LNCaP clone FGC (cell line): ENCODE data around the gene LRRC39.

Experiments used
- DNase-seq: peaks from one replicate; pipeline ENCODE4 v3.0.0-alpha.2; 2011; ENCODE audit warnings: low read depth
- H3K4me3 ChIP-seq: 2 replicates; pipeline ENCODE4 v1.5.1; 2011; ENCODE audit warnings: mild to moderate bottlenecking, low read depth, low read length, control low read depth
- TF ChIP-seq, protein P1 (sequence below): IDR thresholded peaks from 2 replicates; pipeline ENCODE4 v1.5.1; 2012; ENCODE audit warnings: mild to moderate bottlenecking; ENCODE audit not compliant: control insufficient read depth, insufficient read depth; ENCODE audit errors: extremely low read depth

The LRRC39 gene

DNA sequence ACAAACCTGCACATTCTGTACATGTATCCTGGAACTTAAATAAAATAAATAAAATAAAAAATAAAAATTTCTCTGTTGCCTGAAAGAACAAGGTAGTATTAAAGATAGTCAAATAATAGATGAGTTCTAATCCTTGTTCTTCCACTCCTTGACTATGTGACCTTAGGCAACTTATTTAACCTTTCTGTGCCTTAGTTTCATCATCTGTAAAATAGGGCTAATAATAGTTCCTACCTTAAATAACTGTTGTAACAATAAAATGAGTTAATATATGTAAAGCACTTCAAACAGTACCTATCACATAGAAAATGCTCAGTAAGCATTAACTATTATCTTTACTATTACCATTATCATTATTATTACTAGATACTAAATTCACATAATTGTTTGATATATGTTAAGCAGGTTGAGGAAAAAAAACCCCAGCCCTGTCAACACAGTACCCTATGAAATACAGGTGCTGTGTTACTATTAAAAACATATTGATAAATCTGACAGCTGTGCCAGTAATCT lies 68.4 kb downstream of the LRRC39 start:
- H3K4me3 ChIP-seq = no peak overlapping the region
- DNase-seq = no peak
- TF ChIP-seq, protein P1, sequence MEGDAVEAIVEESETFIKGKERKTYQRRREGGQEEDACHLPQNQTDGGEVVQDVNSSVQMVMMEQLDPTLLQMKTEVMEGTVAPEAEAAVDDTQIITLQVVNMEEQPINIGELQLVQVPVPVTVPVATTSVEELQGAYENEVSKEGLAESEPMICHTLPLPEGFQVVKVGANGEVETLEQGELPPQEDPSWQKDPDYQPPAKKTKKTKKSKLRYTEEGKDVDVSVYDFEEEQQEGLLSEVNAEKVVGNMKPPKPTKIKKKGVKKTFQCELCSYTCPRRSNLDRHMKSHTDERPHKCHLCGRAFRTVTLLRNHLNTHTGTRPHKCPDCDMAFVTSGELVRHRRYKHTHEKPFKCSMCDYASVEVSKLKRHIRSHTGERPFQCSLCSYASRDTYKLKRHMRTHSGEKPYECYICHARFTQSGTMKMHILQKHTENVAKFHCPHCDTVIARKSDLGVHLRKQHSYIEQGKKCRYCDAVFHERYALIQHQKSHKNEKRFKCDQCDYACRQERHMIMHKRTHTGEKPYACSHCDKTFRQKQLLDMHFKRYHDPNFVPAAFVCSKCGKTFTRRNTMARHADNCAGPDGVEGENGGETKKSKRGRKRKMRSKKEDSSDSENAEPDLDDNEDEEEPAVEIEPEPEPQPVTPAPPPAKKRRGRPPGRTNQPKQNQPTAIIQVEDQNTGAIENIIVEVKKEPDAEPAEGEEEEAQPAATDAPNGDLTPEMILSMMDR = no peak

DNA sequence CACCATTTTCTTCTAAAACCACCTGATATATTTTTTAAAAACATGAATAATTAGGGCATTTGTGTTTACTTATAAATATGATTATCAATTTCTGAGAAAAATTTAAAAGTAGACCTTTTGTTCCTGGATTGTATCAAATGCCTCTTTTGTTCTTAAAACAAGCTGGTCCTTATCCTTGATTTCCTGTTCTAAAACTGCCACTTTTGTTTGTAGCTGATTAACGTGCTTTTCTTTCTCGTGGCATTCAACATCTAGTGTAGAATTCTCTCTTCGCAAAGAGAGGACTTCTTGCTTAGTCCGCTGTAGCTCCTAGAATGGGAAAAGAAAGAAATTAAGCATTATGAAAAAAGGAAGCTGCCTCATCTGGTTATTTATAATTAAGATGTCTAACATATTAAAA lies 70.4 kb downstream of the LRRC39 start:
- no peak overlapping the region for H3K4me3 ChIP-seq
- DNase-seq = no peak
- TF ChIP-seq, protein P1 = no peak

DNA sequence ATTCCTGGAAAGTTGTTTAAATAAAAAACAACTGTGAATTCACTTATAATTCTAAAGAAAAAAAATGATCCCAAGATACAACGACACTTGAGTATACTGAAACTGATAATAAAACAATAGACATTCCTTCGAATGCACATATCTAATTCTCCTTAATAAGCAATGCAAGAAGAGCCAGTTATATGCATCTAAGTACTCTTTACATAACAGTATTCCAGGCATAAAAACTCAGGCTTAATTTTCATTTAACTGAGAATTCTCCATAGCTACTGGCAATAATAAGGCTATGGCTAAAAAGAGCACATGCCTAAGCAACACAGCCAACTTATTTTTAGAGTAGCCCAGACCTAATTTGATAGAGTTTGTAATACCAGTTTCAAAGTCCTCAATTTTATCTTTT lies 76.5 kb downstream of the LRRC39 start:
- DNase-seq = no peak
- H3K4me3 ChIP-seq = no peak overlapping the region
- TF ChIP-seq, protein P1 = no peak

DNA sequence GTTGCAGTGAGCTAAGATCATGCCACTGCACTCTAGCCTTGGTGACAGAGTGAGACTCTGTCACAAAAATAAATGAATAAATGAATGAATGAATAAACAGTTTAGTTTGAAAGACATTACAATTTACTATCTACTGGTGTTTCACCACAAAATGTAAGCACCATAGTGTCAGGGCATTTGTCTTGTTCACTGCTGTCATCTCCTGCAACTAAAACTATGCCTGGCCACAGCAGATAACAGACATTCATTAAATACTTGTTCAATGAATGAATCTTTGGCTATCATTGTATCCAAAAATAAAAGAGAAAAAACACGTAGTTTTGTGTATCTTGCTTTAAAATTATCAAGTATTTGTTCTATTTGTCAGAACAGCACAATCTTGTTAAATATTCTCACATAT lies 77.9 kb downstream of the LRRC39 start:
- no peak for DNase-seq
- TF ChIP-seq, protein P1 = no peak
- H3K4me3 ChIP-seq = no peak overlapping the region
